GM18520 (cell line): Measurements from ENCODE around the gene ETS2.

Source experiments
- ATAC-seq: cut with Tn5 transposase; IDR thresholded peaks from one replicate; pipeline ENCODE4 v1.9.1; 2021; ENCODE audit not compliant: unreplicated experiment

ETS2 gene

DNA sequence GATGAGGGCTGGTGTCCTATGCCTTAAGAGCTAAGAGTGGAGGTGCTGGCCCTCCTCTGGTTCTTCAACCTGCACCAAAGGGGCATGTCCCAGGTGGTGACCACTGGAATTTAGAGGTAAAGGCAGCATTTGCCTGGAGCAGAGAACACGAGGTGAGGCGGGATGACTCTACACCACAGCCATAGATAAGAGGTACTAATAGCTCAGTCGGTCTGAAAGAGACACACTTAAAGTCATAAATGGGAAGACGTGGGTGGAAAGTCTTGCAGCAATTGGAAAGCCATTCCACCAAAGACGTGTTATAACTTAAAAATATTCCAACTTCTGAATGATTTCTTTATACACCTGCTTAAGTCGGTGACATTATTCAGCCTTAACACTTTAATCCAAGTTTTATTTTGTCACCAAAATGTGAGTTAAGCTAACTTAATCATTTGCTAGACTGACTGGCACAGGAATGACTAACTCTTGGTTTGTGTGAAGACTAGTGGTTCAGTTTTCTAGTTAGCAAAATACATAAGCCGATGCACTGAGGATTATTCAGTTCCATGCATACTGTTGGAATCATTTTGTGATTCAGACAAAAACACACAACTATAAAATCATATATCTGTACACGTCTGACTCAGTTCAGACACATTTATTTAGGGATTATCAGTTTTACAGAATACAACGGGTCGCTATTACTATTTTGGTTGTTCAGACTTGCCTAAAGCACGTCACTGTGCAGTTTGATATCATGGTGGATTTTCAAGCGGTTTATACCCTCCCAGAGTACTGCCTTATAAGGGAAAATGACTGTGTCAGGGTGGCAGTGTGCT is 4.6 kb upstream of the ETS2 start:
- ATAC-seq = no peak

GRCh38 chr21:38802050-38803026 is 3.4 kb upstream of the ETS2 start:
- no peak for ATAC-seq

- no peak for ATAC-seq
Observed at GRCh38 chr21:38803075-38803660, 2.6 kb upstream of the ETS2 start.

DNA sequence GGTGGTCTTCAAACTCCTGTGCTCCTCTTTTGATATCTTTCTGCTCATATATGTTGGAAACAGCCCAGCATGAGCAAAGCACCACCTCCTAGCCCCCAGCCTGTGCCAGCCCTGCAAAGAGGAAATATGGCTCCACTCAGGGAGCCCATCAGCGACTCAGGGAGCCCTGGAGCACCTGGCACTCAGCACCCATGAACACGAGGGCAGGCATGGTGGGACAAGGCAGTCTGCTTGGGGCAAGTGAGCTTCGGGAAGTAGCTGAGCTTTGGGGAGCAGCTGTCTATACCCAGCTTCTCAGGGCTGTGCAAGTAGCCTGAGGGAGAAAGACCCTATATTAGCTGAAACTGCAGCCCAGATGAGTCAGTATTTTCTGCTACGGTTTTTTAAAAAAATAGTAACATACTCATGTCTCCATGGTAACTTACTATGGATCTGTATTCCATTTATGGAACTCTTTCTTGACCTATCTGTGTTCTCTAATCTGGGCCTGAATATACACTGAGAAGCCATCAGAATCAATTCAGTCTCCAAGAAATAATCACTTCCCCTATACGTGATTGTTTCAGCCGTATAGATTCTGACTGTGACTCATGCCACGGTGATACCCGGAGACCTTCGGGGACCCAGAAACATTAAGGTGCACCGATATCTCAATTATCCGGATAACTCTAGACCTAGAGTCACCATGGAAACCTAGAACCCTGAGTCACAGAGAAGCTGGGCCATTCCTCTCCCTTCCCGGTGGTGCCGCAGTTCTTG is 1.5 kb upstream of the ETS2 start:
- ATAC-seq = no peak

- no peak for ATAC-seq
Observed at GRCh38 chr21:38804789-38805327, 871 bp upstream of the ETS2 start.

DNA sequence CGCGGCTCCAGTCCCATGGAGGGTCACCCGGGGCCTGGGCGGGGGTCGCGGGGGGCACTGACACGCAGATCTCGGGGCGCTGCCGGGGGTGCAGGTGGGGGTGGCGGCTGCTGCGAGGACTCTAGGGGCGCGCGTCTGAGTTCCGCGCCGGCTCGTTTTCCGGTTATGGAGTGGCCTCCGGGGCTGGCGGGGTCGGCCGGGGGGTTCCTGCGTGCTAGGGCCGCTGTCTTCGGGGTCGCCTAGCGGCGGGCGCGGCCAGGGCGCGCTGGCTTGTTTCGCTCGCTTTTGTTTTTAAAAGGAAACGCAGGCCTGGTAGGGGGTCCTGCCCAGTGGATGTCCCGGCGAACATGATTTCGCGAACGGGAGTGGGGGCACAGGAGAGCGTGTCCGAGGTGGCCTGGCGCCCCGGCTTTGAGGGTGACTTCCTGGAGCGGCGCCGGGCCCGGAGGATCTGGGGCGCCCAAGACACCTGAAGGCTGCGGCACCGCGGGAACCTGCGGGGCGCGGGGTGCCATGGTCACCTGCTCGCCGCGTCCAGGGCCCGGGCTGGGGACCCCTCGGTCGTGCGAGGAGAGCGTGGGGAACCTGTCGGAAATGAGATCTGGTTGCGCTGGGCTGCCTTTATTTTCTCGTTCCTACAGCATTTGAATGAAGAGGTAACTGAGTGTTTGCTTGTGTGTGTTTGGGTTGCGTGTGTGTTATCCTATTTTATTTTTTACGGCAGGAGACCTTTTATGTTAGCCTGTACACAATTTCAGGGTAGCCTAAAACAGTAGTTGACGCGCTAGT is 618 bp downstream of the ETS2 start:
- no peak for ATAC-seq

- ATAC-seq = no peak
Observed at GRCh38 chr21:38806942-38807284, 1.2 kb downstream of the ETS2 start.

- no peak for ATAC-seq
Observed at GRCh38 chr21:38807441-38807871, 1.7 kb downstream of the ETS2 start.

DNA sequence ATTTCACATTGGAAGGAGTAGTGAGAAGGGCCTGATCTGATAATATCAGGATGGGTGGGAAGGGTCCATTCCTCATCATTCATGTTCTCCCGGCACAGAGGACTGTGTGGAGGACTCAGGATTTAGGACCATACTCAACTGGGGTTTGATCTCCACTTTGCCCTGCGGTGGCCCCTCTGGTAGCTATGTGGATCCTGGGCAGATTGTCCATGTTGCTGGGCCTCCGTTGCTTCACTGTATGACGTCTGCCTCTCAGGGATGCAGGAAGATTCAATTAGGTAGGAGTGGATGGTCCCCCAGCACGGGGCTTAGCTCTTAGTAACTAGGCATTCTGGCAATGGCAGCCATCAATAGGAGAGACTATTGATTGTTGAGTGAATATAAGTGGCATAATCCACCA is 2.3 kb downstream of the ETS2 start:
- ATAC-seq = no peak

DNA sequence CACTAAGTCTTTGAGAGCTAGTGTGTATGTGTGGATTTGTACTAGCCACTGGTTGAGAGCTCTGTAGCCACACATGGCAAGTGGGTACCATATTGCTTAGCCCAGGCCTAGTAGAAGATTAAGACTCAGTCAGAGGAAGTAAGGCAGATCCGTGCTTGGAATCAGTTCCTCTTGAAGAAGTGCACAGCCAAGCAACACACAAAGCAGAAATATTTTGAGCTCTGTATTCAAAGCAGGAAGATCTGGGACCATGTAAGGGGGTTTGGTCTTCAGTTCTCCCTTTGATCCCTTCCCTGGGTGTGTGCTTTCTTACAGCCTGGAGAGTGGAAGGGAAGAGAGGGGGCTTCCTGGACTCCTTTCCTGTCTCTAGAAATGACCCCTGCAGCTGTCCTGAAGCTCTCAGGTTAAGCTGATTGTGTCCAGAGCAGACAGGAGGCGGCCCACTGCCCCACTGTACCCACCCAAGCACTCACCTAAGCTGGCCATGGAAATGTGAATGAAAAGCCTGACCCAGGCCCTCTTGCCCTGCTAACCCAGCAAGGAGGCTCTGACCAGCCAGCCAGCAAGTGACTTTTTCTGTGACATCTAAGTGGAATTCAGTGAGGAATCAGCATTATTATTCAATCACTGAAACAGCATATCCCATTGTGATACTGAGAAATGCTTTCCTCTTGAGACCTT is 3.6 kb downstream of the ETS2 start:
- ATAC-seq = no peak

DNA sequence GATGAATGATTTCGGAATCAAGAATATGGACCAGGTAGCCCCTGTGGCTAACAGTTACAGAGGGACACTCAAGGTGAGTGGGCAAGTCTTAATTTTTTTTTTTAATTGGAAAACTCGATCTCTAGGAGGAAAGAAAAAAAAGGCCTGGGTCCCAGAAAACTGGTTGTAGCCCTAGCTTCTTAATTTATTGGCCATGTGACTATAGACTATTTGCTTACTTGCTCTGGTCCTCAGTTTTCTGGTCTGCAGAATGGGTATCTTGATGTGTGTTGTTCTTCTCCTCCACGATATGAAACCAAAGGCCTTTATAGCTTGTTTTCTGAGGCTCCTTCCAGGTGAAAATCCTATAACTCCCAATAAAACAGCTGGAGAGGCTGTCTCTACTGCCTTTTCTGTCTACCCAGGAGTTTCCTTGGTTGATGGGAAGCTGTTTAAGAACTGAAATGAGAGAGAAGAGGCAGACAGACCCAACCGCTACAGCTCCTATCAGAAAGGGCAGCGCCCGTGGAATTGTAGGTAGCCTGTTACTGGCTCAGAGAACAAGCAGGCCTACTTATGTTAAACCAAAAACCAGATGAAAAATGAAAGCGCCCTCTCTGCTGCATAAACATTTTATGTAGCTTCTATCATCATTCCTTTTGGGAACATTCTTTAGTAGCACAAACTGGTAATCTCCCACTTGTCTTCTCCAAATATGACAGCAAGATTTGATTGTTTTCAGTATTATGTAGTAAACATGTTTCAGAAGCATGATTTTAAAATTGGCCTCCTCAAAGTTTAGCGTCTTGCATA is 4.5 kb downstream of the ETS2 start:
- no peak for ATAC-seq

- no peak for ATAC-seq
Observed at GRCh38 chr21:38810826-38811164, 5.1 kb downstream of the ETS2 start.

DNA sequence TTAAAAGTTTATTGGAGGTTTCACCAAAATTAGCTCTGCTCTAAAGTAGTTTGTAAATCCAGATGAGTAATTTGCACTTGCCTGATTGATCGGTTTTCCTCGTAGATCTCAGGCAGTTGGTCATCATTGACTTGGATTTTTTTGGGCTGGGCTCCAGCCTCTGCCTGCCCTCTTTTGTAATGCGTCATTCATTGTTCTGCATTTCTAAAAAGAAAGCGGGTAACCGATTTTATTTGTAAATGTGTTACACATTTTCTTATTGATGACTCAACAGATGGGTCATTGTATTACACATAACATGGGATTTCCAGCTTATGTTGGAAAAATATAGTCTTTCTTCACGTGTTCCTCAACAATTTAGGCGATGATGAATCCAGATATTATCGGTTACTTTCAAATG is 5.5 kb downstream of the ETS2 start:
- no peak for ATAC-seq

DNA sequence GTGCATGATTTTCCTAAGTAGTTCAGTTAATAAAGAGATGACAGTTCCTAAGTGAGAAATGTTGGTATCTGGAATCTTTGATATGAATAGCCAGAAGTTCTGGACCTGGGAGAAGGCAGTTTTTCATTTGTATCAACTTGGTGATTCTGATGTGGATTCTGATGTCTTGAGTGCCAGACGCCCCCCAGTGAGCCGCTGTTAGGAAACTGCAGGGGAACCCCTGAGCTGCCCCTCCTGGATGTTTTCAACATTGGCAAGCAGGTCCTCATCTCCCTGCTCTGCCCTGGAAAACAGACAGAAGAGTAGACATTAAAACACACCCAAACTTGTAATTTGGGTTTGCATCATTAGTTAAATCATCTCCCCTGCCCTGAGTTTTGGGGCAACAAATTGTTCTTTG is 7.4 kb downstream of the ETS2 start:
- no peak for ATAC-seq

DNA sequence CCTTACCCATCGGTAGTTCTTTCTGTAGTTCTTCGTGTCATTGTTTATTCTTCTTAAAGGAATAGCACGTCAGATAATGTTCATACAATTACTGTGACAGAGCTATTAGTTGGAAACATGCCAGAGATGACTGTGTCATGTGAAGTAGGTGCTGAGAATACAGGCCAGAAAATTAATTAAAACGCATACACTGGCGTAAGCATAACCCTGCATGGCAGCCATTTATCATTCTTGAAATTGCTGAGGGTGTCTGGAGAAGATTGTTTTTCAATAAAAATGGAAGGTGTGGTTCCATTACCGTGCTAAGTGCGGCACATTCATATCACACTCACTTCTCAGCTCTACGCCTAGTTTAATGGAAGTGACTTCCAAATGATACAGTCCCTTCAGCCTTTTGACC is 7.8 kb downstream of the ETS2 start:
- ATAC-seq = no peak

DNA sequence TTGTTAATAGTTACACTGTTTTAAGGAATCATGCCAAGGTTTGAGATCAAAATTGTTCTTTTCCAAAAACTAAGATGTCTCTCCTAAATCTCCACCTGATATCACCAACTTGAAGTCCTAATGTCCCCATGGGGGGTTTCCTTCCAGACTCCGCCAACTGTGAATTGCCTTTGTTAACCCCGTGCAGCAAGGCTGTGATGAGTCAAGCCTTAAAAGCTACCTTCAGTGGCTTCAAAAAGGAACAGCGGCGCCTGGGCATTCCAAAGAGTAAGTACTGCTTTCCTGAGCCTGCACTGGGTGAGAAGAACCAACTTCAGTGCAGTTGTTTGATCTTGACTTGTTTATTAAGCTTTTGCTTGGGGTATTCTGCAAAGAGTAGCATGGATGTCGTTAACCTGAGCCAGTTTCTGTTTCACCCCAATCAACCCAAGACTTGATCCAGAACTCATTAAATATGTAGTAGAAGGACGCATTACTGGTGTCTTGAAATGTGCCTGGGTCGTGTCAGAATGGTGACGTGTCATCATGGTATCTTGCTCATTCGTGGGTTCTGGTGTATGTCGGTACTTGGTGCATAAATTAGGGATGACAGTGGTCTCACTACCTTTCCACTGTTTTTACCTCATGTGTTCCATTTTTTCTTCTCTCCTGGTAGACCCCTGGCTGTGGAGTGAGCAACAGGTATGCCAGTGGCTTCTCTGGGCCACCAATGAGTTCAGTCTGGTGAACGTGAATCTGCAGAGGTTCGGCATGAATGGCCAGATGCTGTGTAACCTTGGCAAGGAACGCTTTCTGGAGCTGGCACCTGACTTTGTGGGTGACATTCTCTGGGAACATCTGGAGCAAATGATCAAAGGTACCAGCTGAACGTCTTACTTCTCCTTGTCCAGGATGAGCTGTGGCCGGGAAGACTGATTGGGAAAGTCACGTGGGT is 8.7 kb downstream of the ETS2 start:
- ATAC-seq = no peak

- no peak for ATAC-seq
Observed at GRCh38 chr21:38815060-38815405, 9.3 kb downstream of the ETS2 start.
